Panc1 (cell line): Measurements from ENCODE around the gene MAML3. TPM values are rescaled to one million over a fixed set of nuclear protein-coding genes. Genes with fewer than 3 reads are reported as not detected.
A peak's percentile ranks its signal among the peaks of the same experiment; 100 is the strongest.

Experiments
- ATAC-seq: fragments of 200-7000 bp; cut with Tn5 transposase; 2 replicates; pipeline ENCODE4 v1.9.1; 2020; ENCODE audit warnings: mild to moderate bottlenecking, moderate library complexity
- BruUV-seq: library from RNA; stranded (reverse); fragments of 400-500 nt; replicated peaks from 2 replicates; lab custom pipeline; 2021; lab: Mats Ljungman, UMichigan
- CTCF ChIA-PET: fragments of 300-600 bp; sonication (Branson Sonifier 250); formaldehyde crosslinking; loops from one replicate; lab custom pipeline; 2022; ENCODE audit warnings: antibody characterized with exemption; lab: Charles Lee
- POLR2A ChIA-PET: fragments of 300-600 bp; sonication (Branson Sonifier 250); formaldehyde crosslinking; loops from one replicate; lab custom pipeline; 2022; ENCODE audit warnings: antibody characterized with exemption; lab: Charles Lee
- DNase-seq: peaks from one replicate; pipeline ENCODE4 v3.0.0-alpha.2; 2010; ENCODE audit warnings: low read depth, low spot score
- H3K27ac ChIP-seq: 2 replicates; pipeline ENCODE4 v1.5.1; 2011; ENCODE audit warnings: mild to moderate bottlenecking, low read length, inconsistent platforms
- H3K27me3 ChIP-seq: fragments of 200-500 bp; sonication (Bioruptor generic); 2 replicates; pipeline ENCODE4 v1.6.0; 2014; ENCODE audit warnings: low read length, inconsistent platforms; ENCODE audit not compliant: control insufficient read depth, insufficient read depth
- H3K36me3 ChIP-seq: fragments of 200-500 bp; sonication (Bioruptor generic); 2 replicates; pipeline ENCODE4 v1.5.1; 2014; ENCODE audit warnings: inconsistent platforms, mild to moderate bottlenecking, low read length, moderate library complexity; ENCODE audit not compliant: control insufficient read depth, insufficient read depth
- H3K4me1 ChIP-seq: 2 replicates; pipeline ENCODE4 v1.5.1; 2011; ENCODE audit warnings: inconsistent platforms, mild to moderate bottlenecking, low read length, moderate library complexity; ENCODE audit not compliant: control insufficient read depth, insufficient read depth
- H3K4me3 ChIP-seq, 2 experiments: 2 replicates each; pipeline ENCODE4 v1.5.1; 2011 to 2012; ENCODE audit warnings: low read depth in 2 of 2, low read length in 2 of 2, mild to moderate bottlenecking in 2 of 2, inconsistent platforms in 1 of 2, moderate library complexity in 1 of 2
- H3K9me3 ChIP-seq: fragments of 200-500 bp; sonication (Bioruptor generic); 2 replicates; pipeline ENCODE4 v1.5.1; 2014; ENCODE audit warnings: low read depth, mild to moderate bottlenecking, inconsistent platforms, low read length, moderate library complexity; ENCODE audit not compliant: control insufficient read depth, insufficient read depth
- POLR2AphosphoS5 ChIP-seq: IDR thresholded peaks from 2 replicates; pipeline ENCODE4 v1.6.1; 2012; ENCODE audit warnings: mild to moderate bottlenecking, low read depth, low read length, moderate library complexity
- SIN3A ChIP-seq: IDR thresholded peaks from 2 replicates; pipeline ENCODE4 v1.6.1; 2012; ENCODE audit warnings: low read depth, mild to moderate bottlenecking, low read length, moderate library complexity, borderline replicate concordance; ENCODE audit not compliant: insufficient read depth
- TCF7L2 ChIP-seq: IDR thresholded peaks from 2 replicates; pipeline ENCODE4 v1.6.1; 2011; ENCODE audit warnings: mild to moderate bottlenecking, low read depth, low read length, inconsistent platforms
- in situ Hi-C: cut with HindIII; loops from 2 replicates; pipeline ENCODE4 v1.10.0; 2016; ENCODE audit warnings: low sequenced_read_pairs, low pct_unique_long_range_greater_than_20kb
- intact Hi-C: fragments of 100-400 bp; cut with micrococcal nuclease; formaldehyde crosslinking; loops from one replicate; pipeline ENCODE4 v1.10.0; 2022; ENCODE audit not compliant: unreplicated experiment
- total RNA-seq: library from RNA; stranded (reverse); gene quantifications from one replicate; pipeline ENCODE4 v1.2.1, GENCODE V29; 2021; ENCODE audit not compliant: unreplicated experiment
- TF ChIP-seq, protein P1 (sequence below): fragments of 450-650 bp; IDR thresholded peaks from 2 replicates; pipeline ENCODE4 v1.5.1; 2017; ENCODE audit warnings: mild to moderate bottlenecking
- TF ChIP-seq, protein P2 (sequence below), 2 experiments: IDR thresholded peaks; 2 replicates each; pipeline ENCODE4 v1.6.1; 2011 to 2012; ENCODE audit warnings: low read depth in 2 of 2, control low read depth in 1 of 2, low read length in 1 of 2, mild to moderate bottlenecking in 1 of 2, moderate library complexity in 1 of 2; ENCODE audit not compliant: insufficient read depth in 1 of 2

MAML3 gene
- total RNA-seq, 1 experiment from 2014 or later = 7.7 TPM

DNA sequence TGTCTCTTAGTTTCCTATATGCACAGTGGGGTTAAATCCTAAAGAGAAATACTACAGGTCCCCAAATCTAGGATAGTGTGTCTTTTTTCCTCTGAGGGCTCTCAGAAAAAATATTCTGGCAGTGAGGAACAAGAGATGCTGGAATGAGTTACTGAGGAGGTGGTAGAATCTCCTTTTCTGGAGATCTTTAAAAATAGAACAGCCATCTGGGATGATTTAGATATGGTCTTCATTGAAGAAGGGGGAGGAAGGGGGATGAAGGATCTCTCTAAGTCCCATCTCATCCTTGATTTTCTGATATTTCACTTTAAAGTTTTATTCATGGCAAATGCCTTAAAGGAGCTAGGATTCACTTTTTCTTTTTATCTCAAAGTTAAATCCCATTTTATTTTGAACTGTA, 235.0 kb downstream of the MAML3 start:
- Histone ChIP-seq H3K4me1 (peaks cover 48% of the 10 kb centered on the region), H3K27me3 (no peaks in the 10 kb centered on the region), H3K4me3 (no peak overlapping the region), H3K27ac (peak overlapping the region; percentile 68; the same call in 1 of the 2 replicates), H3K9me3 (no peaks in the 10 kb centered on the region), H3K36me3 (no peaks in the 10 kb centered on the region)
- ChIA-PET POLR2A (no interaction called here), CTCF (no interaction called here)
- no peak for DNase-seq
- TF ChIP-seq SIN3A (no peak), TCF7L2 (no peak), POLR2AphosphoS5 (no peak)
- TF ChIP-seq, protein P1, sequence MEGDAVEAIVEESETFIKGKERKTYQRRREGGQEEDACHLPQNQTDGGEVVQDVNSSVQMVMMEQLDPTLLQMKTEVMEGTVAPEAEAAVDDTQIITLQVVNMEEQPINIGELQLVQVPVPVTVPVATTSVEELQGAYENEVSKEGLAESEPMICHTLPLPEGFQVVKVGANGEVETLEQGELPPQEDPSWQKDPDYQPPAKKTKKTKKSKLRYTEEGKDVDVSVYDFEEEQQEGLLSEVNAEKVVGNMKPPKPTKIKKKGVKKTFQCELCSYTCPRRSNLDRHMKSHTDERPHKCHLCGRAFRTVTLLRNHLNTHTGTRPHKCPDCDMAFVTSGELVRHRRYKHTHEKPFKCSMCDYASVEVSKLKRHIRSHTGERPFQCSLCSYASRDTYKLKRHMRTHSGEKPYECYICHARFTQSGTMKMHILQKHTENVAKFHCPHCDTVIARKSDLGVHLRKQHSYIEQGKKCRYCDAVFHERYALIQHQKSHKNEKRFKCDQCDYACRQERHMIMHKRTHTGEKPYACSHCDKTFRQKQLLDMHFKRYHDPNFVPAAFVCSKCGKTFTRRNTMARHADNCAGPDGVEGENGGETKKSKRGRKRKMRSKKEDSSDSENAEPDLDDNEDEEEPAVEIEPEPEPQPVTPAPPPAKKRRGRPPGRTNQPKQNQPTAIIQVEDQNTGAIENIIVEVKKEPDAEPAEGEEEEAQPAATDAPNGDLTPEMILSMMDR = no peak
- TF ChIP-seq, protein P2, sequence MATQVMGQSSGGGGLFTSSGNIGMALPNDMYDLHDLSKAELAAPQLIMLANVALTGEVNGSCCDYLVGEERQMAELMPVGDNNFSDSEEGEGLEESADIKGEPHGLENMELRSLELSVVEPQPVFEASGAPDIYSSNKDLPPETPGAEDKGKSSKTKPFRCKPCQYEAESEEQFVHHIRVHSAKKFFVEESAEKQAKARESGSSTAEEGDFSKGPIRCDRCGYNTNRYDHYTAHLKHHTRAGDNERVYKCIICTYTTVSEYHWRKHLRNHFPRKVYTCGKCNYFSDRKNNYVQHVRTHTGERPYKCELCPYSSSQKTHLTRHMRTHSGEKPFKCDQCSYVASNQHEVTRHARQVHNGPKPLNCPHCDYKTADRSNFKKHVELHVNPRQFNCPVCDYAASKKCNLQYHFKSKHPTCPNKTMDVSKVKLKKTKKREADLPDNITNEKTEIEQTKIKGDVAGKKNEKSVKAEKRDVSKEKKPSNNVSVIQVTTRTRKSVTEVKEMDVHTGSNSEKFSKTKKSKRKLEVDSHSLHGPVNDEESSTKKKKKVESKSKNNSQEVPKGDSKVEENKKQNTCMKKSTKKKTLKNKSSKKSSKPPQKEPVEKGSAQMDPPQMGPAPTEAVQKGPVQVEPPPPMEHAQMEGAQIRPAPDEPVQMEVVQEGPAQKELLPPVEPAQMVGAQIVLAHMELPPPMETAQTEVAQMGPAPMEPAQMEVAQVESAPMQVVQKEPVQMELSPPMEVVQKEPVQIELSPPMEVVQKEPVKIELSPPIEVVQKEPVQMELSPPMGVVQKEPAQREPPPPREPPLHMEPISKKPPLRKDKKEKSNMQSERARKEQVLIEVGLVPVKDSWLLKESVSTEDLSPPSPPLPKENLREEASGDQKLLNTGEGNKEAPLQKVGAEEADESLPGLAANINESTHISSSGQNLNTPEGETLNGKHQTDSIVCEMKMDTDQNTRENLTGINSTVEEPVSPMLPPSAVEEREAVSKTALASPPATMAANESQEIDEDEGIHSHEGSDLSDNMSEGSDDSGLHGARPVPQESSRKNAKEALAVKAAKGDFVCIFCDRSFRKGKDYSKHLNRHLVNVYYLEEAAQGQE (IDR thresholded peaks at IDR 0.05; ENCODE audit: insufficient read depth in 1 of 2, low read depth in 2 of 2, low read length in 1 of 2) = no peak
- intact Hi-C loops (no loop called here), in situ Hi-C loops (no loop called here)
- no peak for ATAC-seq
- BruUV-seq = no TSS peak

DNA sequence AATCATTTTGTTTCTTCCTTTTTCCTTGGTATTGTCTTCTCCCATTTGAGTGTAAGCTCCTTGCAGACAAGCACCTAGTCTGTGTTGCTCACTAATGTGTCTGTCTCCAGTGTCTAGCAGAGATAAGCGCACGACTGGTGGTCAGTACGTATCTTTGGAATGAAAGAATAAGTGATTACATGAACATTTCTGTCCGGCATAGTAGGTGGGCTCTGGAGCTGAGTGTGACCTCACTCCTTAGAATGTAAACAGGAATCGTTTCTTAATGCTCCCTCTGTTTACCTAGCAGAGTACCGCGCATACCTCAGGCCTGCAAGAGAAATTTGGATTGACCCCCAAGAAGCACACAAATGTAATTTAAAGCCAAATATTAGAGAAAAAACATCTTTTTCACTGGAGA, 235.4 kb downstream of the MAML3 start:
- no peaks in the 10 kb centered on the region for H3K9me3 ChIP-seq
- no peak overlapping the region for H3K4me3 ChIP-seq
- ChIA-PET CTCF (no interaction called here), POLR2A (no interaction called here)
- intact Hi-C loops = no loop called here
- peaks cover 52% of the 10 kb centered on the region for H3K4me1 ChIP-seq
- DNase-seq = no peak
- H3K36me3 ChIP-seq = no peaks in the 10 kb centered on the region
- TF ChIP-seq, protein P2 (IDR thresholded peaks at IDR 0.05; ENCODE audit: insufficient read depth in 1 of 2, low read depth in 2 of 2, low read length in 1 of 2) = no peak
- no peak for TF ChIP-seq POLR2AphosphoS5
- TF ChIP-seq TCF7L2 = no peak
- TF ChIP-seq SIN3A = no peak
- TF ChIP-seq, protein P1 = no peak
- H3K27me3 ChIP-seq = no peaks in the 10 kb centered on the region
- ATAC-seq = no peak
- H3K27ac ChIP-seq = no peak overlapping the region
- in situ Hi-C loops = no loop called here
- no TSS peak for BruUV-seq
